ENCODE data around the gene RGS9. TPM values are rescaled to one million over a fixed set of nuclear protein-coding genes. Genes with fewer than 3 reads are reported as not detected.

Gene RGS9
- total RNA-seq, 1 experiment from 2014 or later = 3.2 TPM

DNA sequence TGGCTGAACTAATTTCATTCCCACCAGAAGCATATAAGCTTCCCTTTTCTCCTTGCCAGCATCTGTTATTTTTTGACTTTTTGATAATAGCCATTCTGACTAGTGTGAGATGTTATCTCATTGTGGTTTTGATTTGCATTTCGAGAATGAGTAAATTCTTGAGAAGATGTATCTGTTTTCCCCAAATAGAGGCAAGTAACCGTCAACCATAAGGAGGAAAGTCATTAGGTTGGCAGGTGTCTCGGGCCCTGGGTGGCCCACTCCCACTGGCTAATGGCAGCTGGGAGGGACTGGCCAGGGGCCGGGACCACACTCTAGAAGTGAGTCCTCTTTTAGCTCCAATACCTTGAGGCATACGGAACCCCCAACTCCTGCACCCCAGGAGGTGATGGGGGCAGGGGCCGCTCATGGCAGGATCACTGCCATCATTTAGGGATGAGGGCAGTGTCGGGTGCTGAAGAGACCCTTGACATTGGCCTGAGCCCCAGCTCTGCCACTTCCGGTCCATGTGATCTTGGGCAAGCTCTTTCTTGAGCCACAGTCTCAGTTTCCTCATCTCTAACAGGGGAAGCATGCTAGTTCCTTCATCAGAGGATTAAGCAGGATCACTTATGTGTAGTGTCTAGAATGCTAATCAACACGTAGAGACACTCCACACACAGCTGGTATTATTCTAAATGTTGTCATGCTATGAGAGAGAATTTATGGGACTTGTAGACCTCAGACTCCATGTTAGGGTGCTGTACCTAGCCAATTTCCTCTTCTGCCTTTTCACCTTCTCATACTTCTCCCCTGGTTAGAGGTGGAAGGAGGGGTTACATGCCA, 44.3 kb downstream of the RGS9 start:
- no peak for DNase-seq (ENCODE audit: low spot score)

DNA sequence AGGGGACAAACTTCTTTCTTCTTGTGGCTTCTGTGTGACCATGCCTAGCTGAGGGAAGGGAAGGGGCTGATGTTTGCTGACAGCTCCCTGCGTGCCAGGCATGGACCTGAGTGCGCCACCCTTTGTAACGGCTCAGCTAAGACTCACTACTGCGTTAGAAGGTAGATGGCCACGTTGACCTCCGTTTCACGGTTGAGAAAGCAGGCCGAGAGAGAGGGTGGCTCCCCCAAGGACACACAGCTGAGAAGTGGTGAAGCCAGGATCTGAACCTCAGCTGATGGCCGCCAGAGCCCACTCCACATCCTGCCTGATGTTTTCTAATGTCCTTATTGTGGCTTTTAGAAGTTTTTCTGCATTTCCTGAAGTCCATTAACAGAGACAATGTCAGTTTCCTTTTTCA, 45.1 kb downstream of the RGS9 start:
- DNase-seq (ENCODE audit: low spot score) = no peak

- peak; percentile 80 for DNase-seq (ENCODE audit: low spot score)
These were observed 46.6 kb downstream of the RGS9 start for GRCh38 chr17:65183736-65184135.

GRCh38 chr17:65184235-65184959, 47.2 kb downstream of the RGS9 start:
- DNase-seq (ENCODE audit: low spot score) = no peak

DNA sequence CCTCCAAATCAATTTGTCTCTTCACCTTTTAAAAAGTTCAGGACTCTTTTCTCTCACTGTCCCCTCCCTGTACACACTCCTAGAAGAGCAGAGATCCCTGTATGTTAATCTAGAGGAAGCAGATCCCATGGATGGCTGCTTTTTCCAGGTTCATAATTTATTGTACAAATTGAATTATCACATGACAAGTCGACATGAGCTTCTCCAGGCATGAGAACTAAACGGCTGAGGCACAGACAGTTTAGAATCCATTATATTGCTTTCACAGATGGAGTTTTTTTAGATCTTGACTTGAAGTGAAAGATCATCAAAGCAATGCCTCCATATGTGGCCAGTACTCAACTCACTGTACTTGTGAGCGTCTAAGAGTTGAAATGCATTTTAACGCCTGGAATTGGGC, 47.9 kb downstream of the RGS9 start:
- no peak for DNase-seq (ENCODE audit: low spot score)

DNA sequence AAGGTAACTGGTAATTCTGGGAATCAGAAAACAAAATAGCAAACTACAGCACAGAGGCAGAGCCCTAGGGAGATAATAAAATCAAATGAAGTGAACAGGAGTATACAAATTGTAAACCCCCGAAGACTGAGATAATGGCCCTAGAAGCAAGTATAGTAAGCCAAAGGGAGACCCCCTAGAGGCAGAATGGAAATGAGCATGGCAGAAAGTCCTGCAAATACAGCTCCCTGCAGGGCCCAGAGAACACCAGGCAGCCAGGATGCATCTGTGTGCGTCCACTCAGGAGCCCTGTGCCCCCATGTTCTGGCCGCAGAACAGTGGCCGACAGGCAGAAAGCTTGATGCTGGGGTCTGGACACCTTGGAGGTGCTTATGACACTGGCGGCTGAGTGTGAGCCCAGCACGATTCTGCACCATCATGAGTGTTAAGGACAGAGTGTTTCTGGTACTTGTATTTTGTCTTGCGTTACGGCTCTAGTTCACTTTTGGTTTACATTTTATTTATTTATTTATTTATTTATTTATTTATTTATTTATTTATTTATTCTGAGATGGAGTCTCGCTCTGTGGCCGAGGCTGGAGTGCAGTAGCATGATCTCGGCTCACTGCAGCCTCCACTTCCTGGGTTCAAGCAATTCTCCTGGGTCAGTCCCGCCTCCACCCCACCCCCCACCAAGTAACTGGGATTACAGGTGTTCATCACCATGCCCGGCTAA, 48.7 kb downstream of the RGS9 start:
- no peak for DNase-seq (ENCODE audit: low spot score)

DNA sequence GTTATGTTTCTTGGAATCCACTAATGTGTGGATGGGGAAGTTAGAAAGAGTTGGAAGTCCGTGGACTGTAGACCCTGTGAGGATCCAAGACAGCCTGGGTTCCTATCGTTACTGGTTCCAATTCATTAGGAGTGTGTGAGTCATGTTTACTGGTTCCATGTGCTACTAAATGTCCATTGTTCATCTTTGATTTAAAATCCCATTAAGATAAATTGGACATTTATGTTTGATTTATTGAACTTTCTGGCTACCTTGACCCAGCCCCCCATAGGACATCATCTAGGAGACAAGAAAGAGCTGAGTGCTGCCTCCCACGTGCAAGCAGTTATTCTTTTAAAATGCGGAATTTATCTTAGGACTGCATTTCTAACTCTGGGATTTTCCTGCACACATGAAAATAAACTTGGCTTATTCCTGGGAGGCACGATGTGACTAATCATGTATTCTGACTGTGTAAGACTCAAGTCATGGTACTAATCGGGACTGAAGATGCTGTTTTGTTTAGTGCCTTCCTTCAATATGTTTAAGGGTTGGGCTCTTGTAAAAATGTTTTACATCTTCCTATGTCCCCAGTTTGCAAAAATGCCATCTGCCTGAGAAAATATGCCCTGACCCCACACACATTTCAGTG, 53.4 kb downstream of the RGS9 start:
- no peak for DNase-seq (ENCODE audit: low spot score)

DNA sequence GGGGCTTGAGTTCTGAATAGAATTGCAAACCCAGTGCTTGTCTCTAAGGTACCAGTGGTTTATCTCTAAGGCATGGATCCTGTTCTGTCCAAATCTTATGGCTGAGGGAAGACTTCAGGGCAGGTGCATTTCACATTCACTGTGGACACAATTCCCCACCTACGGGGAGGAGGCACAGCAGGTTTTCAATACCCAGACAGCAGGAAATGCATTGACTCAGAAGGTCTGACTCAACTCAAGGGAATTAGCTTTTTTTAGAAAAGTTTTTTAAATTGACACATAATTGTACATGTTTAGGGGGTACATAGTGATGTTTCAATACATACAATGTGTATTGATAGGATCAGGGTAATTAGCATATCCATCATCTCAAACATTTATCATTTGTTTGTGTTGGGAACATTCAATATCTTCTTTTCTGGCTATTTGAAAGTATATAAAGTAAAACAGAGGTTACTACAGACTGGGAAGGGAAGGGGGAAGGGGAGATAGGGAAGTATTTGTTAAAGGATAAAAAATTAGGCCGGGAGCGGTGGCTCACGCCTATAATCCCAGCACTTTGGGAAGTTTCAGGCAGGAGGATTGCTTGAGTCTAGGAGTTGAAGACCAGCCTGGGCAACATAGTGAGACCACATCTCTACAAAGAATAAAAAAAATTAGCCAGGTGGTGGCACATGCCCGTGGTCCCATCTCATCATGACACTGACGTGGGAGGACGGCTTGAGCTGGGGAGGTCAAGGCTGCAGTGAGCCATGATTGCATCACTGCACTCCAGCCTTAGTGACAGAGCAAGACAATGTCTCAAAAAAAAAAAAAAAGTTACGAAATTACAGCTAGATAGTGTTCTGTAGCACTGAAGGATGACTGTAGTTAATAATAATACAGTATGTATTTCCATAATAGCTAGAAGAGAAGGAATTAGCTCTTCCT, 54.9 kb downstream of the RGS9 start:
- no peak for DNase-seq (ENCODE audit: low spot score)

DNA sequence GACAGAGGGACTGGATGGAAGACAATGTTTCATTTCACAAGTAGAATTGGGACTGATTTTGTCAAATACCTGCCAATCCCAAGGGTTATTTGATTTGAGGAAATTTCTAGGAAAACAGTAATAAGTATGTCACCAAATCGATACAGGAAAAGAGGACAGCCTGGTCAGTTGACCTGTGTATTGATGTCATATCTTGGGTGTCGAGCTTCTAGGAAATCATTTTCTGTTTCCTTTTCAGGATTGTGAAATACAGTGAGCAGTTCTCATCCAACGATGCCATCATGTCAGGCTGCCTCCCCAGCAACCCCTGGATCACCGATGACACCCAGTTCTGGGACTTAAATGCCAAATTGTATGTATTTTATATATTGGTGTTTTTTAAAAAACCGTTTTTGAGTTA, 56.1 kb downstream of the RGS9 start:
- no peak for DNase-seq (ENCODE audit: low spot score)

GRCh38 chr17:65193716-65194293, 56.6 kb downstream of the RGS9 start:
- DNase-seq (ENCODE audit: low spot score) = no peak

GRCh38 chr17:65194670-65195334, 57.6 kb downstream of the RGS9 start:
- DNase-seq (ENCODE audit: low spot score) = no peak

- DNase-seq (ENCODE audit: low spot score) = no peak
These were observed 58.5 kb downstream of the RGS9 start for GRCh38 chr17:65195716-65196115.

- DNase-seq (ENCODE audit: low spot score) = no peak
These were observed 59.4 kb downstream of the RGS9 start for GRCh38 chr17:65196617-65197016.

DNA sequence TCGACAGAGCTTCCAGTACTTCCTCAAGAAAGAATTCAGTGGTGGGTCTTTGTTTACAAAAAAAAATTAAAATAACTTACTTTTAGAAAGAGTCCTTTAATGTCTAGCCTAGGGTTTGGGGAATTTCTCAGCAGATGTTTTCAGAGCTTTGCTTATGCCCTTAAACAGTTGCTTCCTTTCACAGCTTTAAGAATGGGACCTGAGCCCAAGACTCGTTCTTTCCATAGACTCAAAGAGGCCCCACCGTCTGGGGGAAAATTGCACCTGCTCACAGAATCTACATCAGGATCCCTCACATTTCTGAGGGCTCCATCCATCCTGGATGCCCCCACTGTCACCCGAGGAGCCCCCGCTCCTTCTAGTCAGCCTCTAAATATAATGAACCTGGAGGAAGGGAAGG, 60.0 kb downstream of the RGS9 start:
- DNase-seq (ENCODE audit: low spot score) = no peak

GRCh38 chr17:65198653-65199382, 61.6 kb downstream of the RGS9 start:
- peak; percentile 70 for DNase-seq (ENCODE audit: low spot score)

GRCh38 chr17:65201331-65201730, 64.2 kb downstream of the RGS9 start:
- no peak for DNase-seq (ENCODE audit: low spot score)

GRCh38 chr17:65202844-65203571, 65.8 kb downstream of the RGS9 start:
- DNase-seq (ENCODE audit: low spot score) = no peak

- DNase-seq (ENCODE audit: low spot score) = no peak
These were observed 66.8 kb downstream of the RGS9 start for GRCh38 chr17:65204001-65204400.

- no peak for DNase-seq (ENCODE audit: low spot score)
These were observed 68.5 kb downstream of the RGS9 start for GRCh38 chr17:65205655-65206054.
